ENCODE measurements around the gene FANCM.

- no peak for TF ChIP-seq CTCF (IDR thresholded peaks at IDR 0.05)
- no peak for TF ChIP-seq POLR2AphosphoS5 (IDR thresholded peaks at IDR 0.05; ENCODE audit: insufficient read depth in 1 of 2, low read depth in 1 of 2)
Measured at GRCh38 chr14:45145214-45145613, 9.5 kb downstream of the FANCM start.

Measured in vagina (tissue), 2 donors.